ENCODE results near the gene FKBP2.
A peak's percentile ranks its signal among the peaks of the same experiment; 100 is the strongest.

FKBP2 gene

GRCh38 chr11:64204080-64204440, 36.8 kb upstream of the FKBP2 start:
- ChIA-PET CTCF (interaction anchor here (0.6 to 4.7 kb wide), 29 partner anchors 8 to 449 kb away, joined by 3 to 78 read pairs (median 5); partner anchors contain the start of genes BAD, CATSPERZ, FKBP2 and NUDT22), POLR2A (interaction anchor here (0.6 to 4.7 kb wide), 19 partner anchors 8 to 916 kb away, joined by 3 to 32 read pairs (median 5); partner anchors contain the start of genes BAD, ESRRA, FKBP2 and NUDT22)
- Histone ChIP-seq H3K9me3 (ENCODE audit: control insufficient read depth, insufficient read depth, low read depth, low read length) (no peaks in the 10 kb centered on the region), H3K4me3 (ENCODE audit: low read depth, low read length) (no peak overlapping the region), H3K36me3 (ENCODE audit: control insufficient read depth in 2 of 2, insufficient read depth in 1 of 2, low read length in 2 of 2) (peaks cover 8 to 76% of the 10 kb centered on the region in 2 experiments; a peak in 2 of 3 replicates), H3K27ac (ENCODE audit: extremely low read depth, low read depth, low read length) (peak overlapping the region; percentile 55), H3K4me1 (ENCODE audit: control insufficient read depth, insufficient read depth, low read length) (0 out of 2 replicates have a peak, but pooled peaks cover 8% of the 10 kb centered on the region)
- TF ChIP-seq ZNF221 (tag by site-specific recombination; IDR thresholded peaks at IDR 0.05; ENCODE audit: borderline replicate concordance) (no peak), ZNF785 (tag by site-specific recombination; IDR thresholded peaks at IDR 0.05) (no peak), SALL2 (tag by site-specific recombination; IDR thresholded peaks at IDR 0.05; ENCODE audit: borderline replicate concordance) (no peak), ZNF747 (tag by site-specific recombination; IDR thresholded peaks at IDR 0.05) (no peak), HOXA7 (CRISPR knock-in tag; IDR thresholded peaks at IDR 0.05; ENCODE audit: borderline replicate concordance) (no peak), ZNF416 (tag by site-specific recombination; IDR thresholded peaks at IDR 0.05) (no peak), ZNF621 (tag by site-specific recombination; IDR thresholded peaks at IDR 0.05) (no peak), ZNF791 (tag by site-specific recombination; IDR thresholded peaks at IDR 0.05) (no peak), ZNF501 (tag by site-specific recombination; IDR thresholded peaks at IDR 0.05) (no peak), ZNF664 (tag by site-specific recombination; IDR thresholded peaks at IDR 0.05) (no peak), SCRT1 (tag by site-specific recombination; IDR thresholded peaks at IDR 0.05; ENCODE audit: borderline replicate concordance) (no peak)
- TF ChIP-seq, protein P1, sequence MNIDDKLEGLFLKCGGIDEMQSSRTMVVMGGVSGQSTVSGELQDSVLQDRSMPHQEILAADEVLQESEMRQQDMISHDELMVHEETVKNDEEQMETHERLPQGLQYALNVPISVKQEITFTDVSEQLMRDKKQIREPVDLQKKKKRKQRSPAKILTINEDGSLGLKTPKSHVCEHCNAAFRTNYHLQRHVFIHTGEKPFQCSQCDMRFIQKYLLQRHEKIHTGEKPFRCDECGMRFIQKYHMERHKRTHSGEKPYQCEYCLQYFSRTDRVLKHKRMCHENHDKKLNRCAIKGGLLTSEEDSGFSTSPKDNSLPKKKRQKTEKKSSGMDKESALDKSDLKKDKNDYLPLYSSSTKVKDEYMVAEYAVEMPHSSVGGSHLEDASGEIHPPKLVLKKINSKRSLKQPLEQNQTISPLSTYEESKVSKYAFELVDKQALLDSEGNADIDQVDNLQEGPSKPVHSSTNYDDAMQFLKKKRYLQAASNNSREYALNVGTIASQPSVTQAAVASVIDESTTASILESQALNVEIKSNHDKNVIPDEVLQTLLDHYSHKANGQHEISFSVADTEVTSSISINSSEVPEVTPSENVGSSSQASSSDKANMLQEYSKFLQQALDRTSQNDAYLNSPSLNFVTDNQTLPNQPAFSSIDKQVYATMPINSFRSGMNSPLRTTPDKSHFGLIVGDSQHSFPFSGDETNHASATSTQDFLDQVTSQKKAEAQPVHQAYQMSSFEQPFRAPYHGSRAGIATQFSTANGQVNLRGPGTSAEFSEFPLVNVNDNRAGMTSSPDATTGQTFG (tag by site-specific recombination; IDR thresholded peaks at IDR 0.05; ENCODE audit: borderline replicate concordance) = no peak

DNA sequence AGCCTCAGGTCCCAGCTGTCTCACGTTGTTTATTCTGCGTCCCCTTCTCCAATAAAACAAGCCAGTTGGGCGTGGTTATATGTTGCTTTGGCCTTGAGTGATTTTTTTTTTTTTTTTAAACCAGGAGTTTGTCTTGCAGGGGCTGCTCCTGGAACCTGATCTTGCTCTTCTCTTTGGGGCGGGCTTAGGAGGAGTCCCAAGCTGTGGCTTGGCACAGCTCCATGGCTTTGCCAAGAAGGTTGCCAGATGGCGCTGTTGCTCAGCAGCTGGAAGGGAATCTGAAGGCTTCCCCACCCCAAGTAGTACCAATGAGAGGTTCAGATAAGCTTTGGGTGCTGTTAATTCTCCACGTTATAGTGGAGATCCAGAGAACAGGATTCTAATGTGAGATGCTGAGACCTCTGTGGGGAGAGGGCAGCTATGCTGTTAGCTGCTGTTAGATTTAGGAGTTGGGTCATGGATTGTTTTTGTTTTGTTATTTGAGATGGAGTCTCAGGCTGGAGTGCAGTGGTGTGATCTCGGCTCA, 36.4 kb upstream of the FKBP2 start:
- Histone ChIP-seq H3K4me1 (ENCODE audit: control insufficient read depth, insufficient read depth, low read length) (0 out of 2 replicates have a peak, but pooled peaks cover 8% of the 10 kb centered on the region), H3K4me3 (ENCODE audit: low read depth, low read length) (no peak overlapping the region), H3K36me3 (ENCODE audit: control insufficient read depth in 2 of 2, insufficient read depth in 1 of 2, low read length in 2 of 2) (peaks cover 4 to 75% of the 10 kb centered on the region in 2 experiments; a peak in 2 of 3 replicates), H3K9me3 (ENCODE audit: control insufficient read depth, insufficient read depth, low read depth, low read length) (no peaks in the 10 kb centered on the region), H3K27ac (ENCODE audit: extremely low read depth, low read depth, low read length) (peak overlapping the region; percentile 55)
- CTCF ChIA-PET = interaction anchor here (0.6 to 4.7 kb wide), 32 partner anchors 8 to 448 kb away, joined by 3 to 78 read pairs (median 5); partner anchors contain the start of genes BAD, CATSPERZ, FKBP2 and NUDT22
- POLR2A ChIA-PET = interaction anchor here (0.6 to 4.7 kb wide), 22 partner anchors 8 to 916 kb away, joined by 3 to 32 read pairs (median 5); partner anchors contain the start of genes BAD, ESRRA, FKBP2 and NUDT22
- TF ChIP-seq ZNF18 (tag by site-specific recombination; IDR thresholded peaks at IDR 0.05) = no peak; the same call in 1 of the 2 replicates
- TF ChIP-seq RBAK (tag by site-specific recombination; IDR thresholded peaks at IDR 0.05) = no peak
- TF ChIP-seq ZNF621 (tag by site-specific recombination; IDR thresholded peaks at IDR 0.05) = no peak
- TF ChIP-seq ZNF24 (tag by site-specific recombination; IDR thresholded peaks at IDR 0.05) = 0 out of 2 replicates have a peak, but pooled peaks have one; percentile 44
- no peak for TF ChIP-seq ZNF658 (tag by site-specific recombination; IDR thresholded peaks at IDR 0.05)
- no peak for TF ChIP-seq ZNF843 (tag by site-specific recombination; IDR thresholded peaks at IDR 0.05)
- peak; percentile 93 for TF ChIP-seq ZXDB (tag by site-specific recombination; IDR thresholded peaks at IDR 0.05)
- TF ChIP-seq ZNF654 (tag by site-specific recombination; IDR thresholded peaks at IDR 0.05; ENCODE audit: low read depth) = peak; percentile 52
- TF ChIP-seq ZNF701 (tag by site-specific recombination; IDR thresholded peaks at IDR 0.05) = no peak
- peak; percentile 63; the same call in 1 of the 2 replicates for TF ChIP-seq PRDM10 (tag by site-specific recombination; IDR thresholded peaks at IDR 0.05)
- TF ChIP-seq KLF8 (tag by site-specific recombination; IDR thresholded peaks at IDR 0.05) = peak; percentile 67; the same call in 1 of the 2 replicates
- no peak for TF ChIP-seq EGR2 (tag by site-specific recombination; IDR thresholded peaks at IDR 0.05; ENCODE audit: low read depth)
- TF ChIP-seq ZNF23 (tag by site-specific recombination; IDR thresholded peaks at IDR 0.05; ENCODE audit: borderline replicate concordance) = no peak
- TF ChIP-seq ZNF146 (tag by site-specific recombination; IDR thresholded peaks at IDR 0.05) = no peak
- TF ChIP-seq, protein P2, sequence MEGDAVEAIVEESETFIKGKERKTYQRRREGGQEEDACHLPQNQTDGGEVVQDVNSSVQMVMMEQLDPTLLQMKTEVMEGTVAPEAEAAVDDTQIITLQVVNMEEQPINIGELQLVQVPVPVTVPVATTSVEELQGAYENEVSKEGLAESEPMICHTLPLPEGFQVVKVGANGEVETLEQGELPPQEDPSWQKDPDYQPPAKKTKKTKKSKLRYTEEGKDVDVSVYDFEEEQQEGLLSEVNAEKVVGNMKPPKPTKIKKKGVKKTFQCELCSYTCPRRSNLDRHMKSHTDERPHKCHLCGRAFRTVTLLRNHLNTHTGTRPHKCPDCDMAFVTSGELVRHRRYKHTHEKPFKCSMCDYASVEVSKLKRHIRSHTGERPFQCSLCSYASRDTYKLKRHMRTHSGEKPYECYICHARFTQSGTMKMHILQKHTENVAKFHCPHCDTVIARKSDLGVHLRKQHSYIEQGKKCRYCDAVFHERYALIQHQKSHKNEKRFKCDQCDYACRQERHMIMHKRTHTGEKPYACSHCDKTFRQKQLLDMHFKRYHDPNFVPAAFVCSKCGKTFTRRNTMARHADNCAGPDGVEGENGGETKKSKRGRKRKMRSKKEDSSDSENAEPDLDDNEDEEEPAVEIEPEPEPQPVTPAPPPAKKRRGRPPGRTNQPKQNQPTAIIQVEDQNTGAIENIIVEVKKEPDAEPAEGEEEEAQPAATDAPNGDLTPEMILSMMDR (tag by site-specific recombination; IDR thresholded peaks at IDR 0.05) = peak; percentile 80
